GM18511 (cell line): ENCODE results near the gene NDUFS6.

Source experiments
- ATAC-seq: cut with Tn5 transposase; IDR thresholded peaks from one replicate; pipeline ENCODE4 v1.9.1; 2021; ENCODE audit warnings: mild to moderate bottlenecking, moderate library complexity; ENCODE audit not compliant: unreplicated experiment

The NDUFS6 gene

GRCh38 chr5:1845696-1846095, 44.5 kb downstream of the NDUFS6 start:
- ATAC-seq, result no peak

- ATAC-seq, result no peak
Observed at GRCh38 chr5:1846583-1846982, 45.4 kb downstream of the NDUFS6 start.

- no peak for ATAC-seq
Observed at GRCh38 chr5:1847056-1847455, 45.8 kb downstream of the NDUFS6 start.

- no peak for ATAC-seq
Observed at GRCh38 chr5:1847611-1848010, 46.4 kb downstream of the NDUFS6 start.

GRCh38 chr5:1850324-1851154, 49.3 kb downstream of the NDUFS6 start:
- ATAC-seq, result no peak

- ATAC-seq, result no peak
Observed at GRCh38 chr5:1851290-1851934, 50.2 kb downstream of the NDUFS6 start.

GRCh38 chr5:1852324-1852947, 51.2 kb downstream of the NDUFS6 start:
- ATAC-seq, result no peak

- no peak for ATAC-seq
Observed at GRCh38 chr5:1853531-1853930, 52.3 kb downstream of the NDUFS6 start.

- no peak for ATAC-seq
Observed at GRCh38 chr5:1855075-1855474, 53.9 kb downstream of the NDUFS6 start.

GRCh38 chr5:1855596-1855995, 54.4 kb downstream of the NDUFS6 start:
- no peak for ATAC-seq

- ATAC-seq, result no peak
Observed at GRCh38 chr5:1856596-1857255, 55.5 kb downstream of the NDUFS6 start.

GRCh38 chr5:1857256-1857600, 56.0 kb downstream of the NDUFS6 start:
- no peak for ATAC-seq

GRCh38 chr5:1858436-1858835, 57.2 kb downstream of the NDUFS6 start:
- ATAC-seq, result no peak

- ATAC-seq, result no peak
Observed at GRCh38 chr5:1859099-1859498, 57.9 kb downstream of the NDUFS6 start.

GRCh38 chr5:1860021-1860610, 58.9 kb downstream of the NDUFS6 start:
- no peak for ATAC-seq

GRCh38 chr5:1860949-1861348, 59.7 kb downstream of the NDUFS6 start:
- ATAC-seq, result no peak

- ATAC-seq, result no peak
Observed at GRCh38 chr5:1864896-1865440, 63.8 kb downstream of the NDUFS6 start.

- no peak for ATAC-seq
Observed at GRCh38 chr5:1865486-1865885, 64.3 kb downstream of the NDUFS6 start.
